Frontal cortex (tissue), 4 donors: Measurements from ENCODE around the gene TCTN1. TPM values are rescaled to one million over a fixed set of nuclear protein-coding genes. Genes with fewer than 3 reads are reported as not detected.
"Not testable (repeated sequence)": the region's sequence is repeated elsewhere in the genome, so short reads cannot be mapped to it uniquely, and the experiment has no call there.

ENCODE experiments used
- DNase-seq, 2 donors: peaks; one replicate each; pipeline ENCODE4 v3.0.0; 2012; ENCODE audit warnings: low spot score in 2 of 2
- FAIRE-seq: peaks from 2 replicates; lab custom pipeline; 2012; peaks lifted over from hg19 to GRCh38; lab: Jason Lieb, UNC
- total RNA-seq: library from RNA; depleted of rRNA; stranded (reverse); fragments of >200 nt; gene quantifications from one replicate; pipeline ENCODE4 v1.2.3, GENCODE V29; 2014
- donor health status: control.
- donor health status: control.
- donor health status: control.

TCTN1 gene
- total RNA-seq, 1 donor from 2014 or later, result 35.9 TPM

DNA sequence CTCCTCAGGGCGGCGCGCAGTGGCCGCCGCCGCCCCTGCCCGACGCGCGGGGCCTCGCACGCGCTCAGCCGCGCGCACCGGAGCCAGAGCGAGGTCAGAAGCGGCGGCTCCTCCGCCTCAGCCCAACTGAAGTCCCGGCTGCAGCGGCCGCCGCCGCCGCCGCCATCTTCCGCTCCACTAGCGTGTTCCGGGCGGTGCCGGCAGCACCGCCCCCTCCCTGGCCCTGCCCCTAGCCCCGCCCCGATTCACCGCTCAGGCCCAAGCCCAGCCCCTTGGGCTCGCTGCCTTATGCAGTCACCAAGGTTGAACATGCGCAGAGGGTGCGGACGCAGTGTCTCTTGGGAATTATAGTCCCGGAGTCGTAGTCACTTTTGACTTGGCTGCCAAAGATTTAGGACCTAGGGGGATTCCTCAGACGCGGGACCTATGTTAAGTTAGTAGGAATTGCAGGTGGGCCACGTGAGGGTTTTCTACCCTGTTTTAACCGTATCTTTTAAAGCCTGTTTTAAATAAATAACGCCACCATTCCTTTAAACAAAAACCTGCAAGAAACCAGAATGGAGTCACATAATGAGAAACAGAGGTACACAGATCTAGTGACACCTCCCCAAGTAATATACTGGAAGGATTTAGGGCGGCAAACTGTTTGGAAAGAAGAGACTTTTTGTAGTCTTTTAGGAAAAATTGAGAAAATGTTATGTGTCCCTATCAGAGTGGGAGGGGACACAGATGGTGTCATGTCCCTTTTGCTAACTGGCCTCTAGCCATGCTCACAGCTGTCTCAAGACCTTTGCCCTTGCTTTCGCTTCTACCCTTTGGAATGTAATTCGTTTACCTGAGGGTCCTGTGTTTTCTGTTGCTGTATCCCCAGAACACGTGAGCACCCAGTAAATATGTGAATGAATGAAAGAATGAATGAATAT lies 30.5 kb upstream of the TCTN1 start, which contains the start of gene PPTC7:
TSS of gene PPTC7 (minus strand) at position 182 of the 923 bp plus-strand sequence. CDS start 287 bp downstream, outside the sequence.
- DNase-seq (peak; percentile 92 to 93), FAIRE-seq (no peak)

DNA sequence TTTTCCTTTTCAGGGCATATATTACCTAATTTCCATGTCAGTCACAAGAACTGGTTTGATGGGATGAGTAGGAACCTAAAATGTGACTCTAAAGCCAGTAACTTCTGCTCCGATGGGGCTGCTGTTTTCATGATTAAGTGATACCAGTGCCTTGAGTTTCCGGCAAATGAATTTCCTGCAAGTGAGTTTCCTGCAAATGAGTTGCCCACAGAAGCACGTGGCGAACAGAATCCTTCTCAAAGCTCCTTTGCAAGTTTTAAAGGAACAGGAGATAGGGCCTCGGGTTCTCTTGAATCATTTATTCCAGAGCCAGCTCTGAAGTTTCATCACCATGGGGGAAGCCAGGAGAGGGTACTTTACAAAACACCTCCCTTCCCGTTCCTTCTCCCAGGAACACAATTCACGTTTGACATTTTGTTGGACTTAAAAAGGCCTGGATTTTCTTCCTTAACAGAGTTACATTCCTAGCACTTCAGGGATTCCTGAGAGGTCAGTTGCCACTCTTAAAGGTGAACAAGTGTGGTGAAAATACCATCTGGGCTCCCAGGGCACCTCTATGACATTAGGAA lies 28.6 kb upstream of the TCTN1 start:
- FAIRE-seq (no peak), DNase-seq (no peak)

- not testable (repeated sequence) for FAIRE-seq, DNase-seq
Measured at GRCh38 chr12:110587102-110587501, 26.8 kb upstream of the TCTN1 start.

DNA sequence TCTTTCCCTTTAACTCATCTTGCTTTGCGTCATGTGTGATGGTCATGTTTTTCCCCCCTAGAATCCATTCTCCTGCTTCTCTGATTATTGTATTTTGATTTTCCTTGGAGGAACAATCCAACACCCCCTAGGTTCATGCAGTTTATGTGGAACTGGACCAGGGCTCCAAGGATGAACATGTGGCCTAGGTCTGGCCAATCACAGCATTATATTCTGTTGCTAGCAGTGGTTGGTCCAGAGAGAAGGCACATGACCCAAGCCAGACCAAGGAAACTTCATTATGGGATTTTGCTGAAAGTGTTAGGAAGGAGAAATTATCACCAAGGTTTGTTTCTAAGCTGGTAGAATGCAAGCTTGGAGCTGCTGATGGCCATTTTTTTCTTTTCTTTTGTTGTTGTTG lies 23.9 kb upstream of the TCTN1 start:
- FAIRE-seq, result no peak
- no peak for DNase-seq

GRCh38 chr12:110590806-110591326 lies 23.1 kb upstream of the TCTN1 start:
- DNase-seq (peak in 1 of 2 donors; percentile 16), FAIRE-seq (no peak)

GRCh38 chr12:110591451-110592051 lies 22.4 kb upstream of the TCTN1 start:
- FAIRE-seq, result no peak
- DNase-seq, result no peak

GRCh38 chr12:110592078-110592477 lies 21.9 kb upstream of the TCTN1 start:
- FAIRE-seq (no peak), DNase-seq (no peak)

DNA sequence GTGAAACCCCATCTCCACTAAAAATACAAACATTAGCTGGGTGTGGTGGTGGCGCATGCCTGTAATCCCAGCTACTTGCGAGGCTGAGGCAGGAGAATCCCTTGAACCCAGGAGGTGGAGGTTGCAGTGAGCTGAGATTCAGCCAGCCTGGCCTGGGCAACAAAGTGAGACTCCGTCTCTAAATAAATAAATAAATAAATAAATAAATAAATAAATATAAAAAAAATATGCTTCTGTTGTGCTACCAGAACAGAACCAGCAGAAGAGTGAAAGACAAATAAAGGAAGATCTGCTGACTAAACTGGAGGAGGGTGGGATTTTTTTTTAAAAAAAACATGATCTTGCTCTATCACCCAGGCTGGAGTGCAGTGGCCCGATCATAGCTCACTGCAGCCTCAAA lies 21.0 kb upstream of the TCTN1 start:
- not testable (repeated sequence) for DNase-seq, FAIRE-seq

- DNase-seq, result no peak
- no peak for FAIRE-seq
Measured at GRCh38 chr12:110597885-110598284, 16.0 kb upstream of the TCTN1 start.

DNA sequence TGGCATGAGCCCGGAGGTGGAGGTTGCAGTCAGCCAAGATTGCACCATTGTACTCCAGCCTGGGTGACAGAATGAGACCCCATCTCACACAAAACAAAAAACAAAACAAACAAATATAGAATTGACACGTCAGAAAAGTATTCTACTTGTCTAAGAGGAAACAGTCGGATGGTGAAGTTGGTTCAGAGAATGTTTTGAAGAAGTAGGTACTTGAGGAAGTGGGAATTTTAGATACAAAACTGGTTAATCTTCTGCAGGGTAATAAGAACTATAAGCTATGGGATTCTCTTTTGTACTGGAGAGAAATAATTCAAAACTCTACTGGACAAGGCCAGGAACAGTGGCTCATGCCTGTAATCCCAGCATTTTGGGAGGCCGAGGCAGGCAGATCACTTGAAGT lies 14.6 kb upstream of the TCTN1 start:
- DNase-seq, result no peak
- FAIRE-seq, result no peak

DNA sequence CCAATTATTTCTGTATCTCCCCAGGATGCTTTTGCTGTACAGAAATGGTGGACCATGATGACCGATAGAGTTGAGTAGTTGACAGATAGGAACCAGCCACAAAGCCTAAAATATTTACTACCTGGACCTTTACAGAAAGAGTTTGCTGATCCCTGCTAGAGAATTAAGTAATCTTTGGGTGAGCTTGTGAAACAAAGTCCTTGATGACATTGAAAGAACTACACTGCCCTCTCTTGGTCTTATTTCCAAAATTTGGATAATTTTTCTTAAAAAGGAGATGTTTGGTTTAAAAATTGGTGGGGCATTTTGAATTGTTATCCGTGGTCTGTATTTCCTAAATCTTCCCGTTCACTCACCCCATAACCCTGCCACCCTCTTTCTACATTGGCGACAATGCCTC lies 13.7 kb upstream of the TCTN1 start:
- FAIRE-seq (no peak), DNase-seq (peak in 1 of 2 donors; percentile 44)

DNA sequence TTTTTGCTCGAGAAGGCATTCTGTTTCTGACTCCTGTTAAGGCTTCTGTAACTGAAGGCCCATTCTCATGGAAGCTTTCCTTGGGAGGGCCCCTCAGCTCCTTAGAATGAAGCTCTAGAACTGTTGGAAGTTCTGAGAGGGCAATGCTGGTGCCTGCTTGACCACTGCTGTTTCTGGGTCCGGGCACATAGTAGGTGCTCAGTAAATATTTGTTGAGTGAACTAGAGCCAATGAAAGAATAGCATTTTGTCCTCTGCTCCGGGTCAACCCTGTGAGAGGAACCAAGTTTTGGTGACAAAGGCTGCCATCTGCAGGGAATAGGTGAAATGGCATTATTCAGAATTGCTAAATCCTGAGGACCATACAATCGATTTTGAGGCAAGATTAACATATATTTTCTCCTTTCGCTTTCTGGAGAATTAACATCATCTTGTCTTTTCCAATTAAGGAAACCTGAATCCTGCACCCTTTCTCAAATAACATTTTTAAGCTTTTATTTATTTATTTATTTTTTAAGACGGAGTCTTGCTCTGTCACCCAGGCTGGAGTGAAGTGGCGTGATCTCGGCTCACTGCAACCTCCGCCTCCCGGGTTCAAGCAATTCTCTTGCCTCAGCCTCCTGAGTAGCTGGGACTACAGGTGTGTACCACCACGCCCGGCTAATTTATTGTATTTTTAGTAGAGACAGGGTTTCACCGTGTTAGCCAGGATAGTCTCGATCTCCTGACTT lies 11.7 kb upstream of the TCTN1 start:
- FAIRE-seq, result not testable (repeated sequence)
- DNase-seq, result peak in 1 of 2 donors; percentile 57

GRCh38 chr12:110606253-110606611 lies 7.7 kb upstream of the TCTN1 start:
- FAIRE-seq (no peak), DNase-seq (no peak)

DNA sequence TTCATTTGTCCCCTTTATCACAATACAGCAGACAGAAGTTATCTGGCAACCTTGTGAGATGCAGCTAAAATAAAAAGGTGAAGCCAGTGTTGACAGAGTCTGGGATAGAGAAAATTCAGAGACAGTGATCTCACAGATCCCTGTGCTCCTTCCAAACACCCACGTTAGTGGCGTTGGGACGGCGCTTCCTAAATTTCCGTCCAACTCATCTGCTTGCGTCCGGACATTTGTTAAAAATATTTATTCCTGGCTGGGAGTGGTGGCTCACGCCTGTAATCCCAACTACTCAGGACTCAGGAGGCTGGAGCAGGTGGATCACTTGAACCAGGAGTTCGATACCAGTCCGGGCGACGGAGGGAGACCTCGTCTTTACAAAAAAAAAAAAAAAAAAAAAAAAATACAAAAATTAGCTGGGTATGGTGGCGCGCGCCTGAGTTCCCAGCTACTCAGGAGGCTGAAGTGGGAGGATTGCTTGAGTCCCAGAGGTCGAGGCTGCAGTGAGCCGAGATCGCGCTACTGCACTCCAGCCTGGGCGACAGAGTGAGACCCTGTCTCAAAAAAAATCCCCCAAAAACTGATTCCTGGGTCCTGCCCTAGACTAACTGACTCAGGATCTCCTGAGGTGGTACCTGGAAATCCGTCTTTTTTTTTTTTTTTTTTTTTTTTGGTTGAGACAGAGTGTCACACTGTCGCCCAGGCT lies 708 bp upstream of the TCTN1 start:
- no peak for FAIRE-seq
- no peak for DNase-seq

GRCh38 chr12:110615171-110615570 lies 1.2 kb downstream of the TCTN1 start:
- FAIRE-seq (no peak), DNase-seq (no peak)

DNA sequence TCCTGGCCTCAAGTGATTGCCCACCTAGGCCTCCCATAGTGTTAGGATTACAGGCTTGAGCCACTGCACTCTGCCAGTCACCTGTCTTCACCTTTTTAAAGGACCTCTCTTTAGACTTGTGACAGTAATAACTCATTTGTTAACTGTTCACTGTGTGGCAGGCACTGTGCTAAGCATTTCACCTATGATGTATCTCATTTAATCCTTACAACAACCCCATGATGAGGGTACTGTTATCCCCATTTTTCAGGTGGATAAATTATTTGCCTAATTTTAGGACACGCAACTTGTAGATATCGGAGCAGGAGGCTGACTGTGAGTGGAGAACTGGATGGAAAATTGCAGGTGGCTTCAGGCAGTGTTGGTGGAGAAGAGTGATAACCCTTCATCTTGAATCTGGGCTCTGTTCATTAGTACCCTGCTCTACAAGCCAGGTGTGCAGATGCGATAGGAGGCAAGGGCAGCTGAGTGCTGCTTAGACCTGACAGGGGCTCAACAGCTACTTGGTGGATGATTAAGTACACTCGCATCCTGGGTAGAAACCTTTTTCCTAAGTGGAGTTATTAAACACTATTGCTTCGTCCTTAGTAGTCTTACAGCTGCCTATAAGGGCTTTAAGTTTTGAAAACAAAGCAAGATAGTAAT lies 2.7 kb downstream of the TCTN1 start:
- FAIRE-seq (no peak), DNase-seq (no peak)

- FAIRE-seq (no peak), DNase-seq (no peak)
Measured at GRCh38 chr12:110619534-110619953, 5.6 kb downstream of the TCTN1 start.

DNA sequence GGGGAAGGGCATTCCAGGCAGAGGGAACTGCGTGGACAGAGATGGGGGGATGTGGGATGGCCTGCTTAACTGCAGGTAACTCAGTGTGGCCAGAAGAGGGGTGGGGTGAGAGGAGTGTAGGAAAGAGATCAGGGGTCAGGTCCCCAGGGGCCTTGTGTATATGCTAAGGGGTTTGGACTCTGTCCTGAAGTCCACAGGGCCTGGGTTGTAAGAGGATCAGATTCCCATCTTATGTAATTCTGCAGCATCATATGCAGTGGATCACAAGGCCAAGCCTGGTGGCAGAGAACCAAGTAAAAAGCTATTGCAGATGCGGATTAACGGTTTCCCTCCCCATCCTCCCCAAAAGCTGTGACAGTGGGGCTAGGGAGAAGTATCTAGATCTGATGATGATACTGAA lies 8.7 kb downstream of the TCTN1 start:
- no peak for DNase-seq
- no peak for FAIRE-seq
